Epithelial cell of esophagus (primary cell): ENCODE measurements around the gene CACHD1.

Source experiments
- DNase-seq: peaks from one replicate; pipeline ENCODE4 v3.0.0; 2010; ENCODE audit warnings: low read depth
- H3K4me3 ChIP-seq: 2 replicates; pipeline ENCODE4 v1.5.1; 2011; ENCODE audit warnings: mild to moderate bottlenecking, low read length, control low read depth
- CTCF ChIP-seq: IDR thresholded peaks from 2 replicates; pipeline ENCODE4 v1.5.1; 2011; ENCODE audit warnings: low read depth, mild to moderate bottlenecking, low read length, control low read depth, inconsistent platforms; ENCODE audit not compliant: insufficient read depth; ENCODE audit errors: missing control alignments

CACHD1 gene

GRCh38 chr1:64588876-64589275 lies 118.9 kb downstream of the CACHD1 start:
- DNase-seq: no peak
- H3K4me3 ChIP-seq: no peak overlapping the region

GRCh38 chr1:64590316-64590715 lies 120.4 kb downstream of the CACHD1 start:
- H3K4me3 ChIP-seq: no peak overlapping the region
- TF ChIP-seq CTCF: no peak
- no peak for DNase-seq

More at GRCh38 chr1:64588876-64589275, 118.9 kb downstream of the CACHD1 start:
- no peak for TF ChIP-seq CTCF

DNA sequence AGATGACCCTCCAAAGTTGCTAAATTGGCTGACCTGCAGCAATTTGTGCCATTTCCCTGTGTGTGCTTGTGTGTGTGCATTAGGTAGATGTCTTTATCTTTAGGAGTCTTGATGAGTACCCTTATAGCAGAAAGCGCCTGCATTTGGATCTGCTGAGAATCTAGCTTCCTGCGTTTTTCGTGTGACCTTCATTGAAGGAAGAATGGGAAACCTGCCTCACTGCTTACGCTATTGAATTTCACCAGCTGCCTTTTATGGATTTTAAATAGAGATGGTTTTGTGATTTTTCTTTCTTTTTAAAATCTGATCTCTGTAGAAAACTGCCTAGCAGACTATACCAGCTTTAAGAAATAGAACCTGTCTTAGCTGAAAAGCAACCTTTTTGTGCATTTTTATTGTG lies 124.5 kb downstream of the CACHD1 start:
- TF ChIP-seq CTCF: no peak
- DNase-seq: no peak
- H3K4me3 ChIP-seq: no peak overlapping the region

DNA sequence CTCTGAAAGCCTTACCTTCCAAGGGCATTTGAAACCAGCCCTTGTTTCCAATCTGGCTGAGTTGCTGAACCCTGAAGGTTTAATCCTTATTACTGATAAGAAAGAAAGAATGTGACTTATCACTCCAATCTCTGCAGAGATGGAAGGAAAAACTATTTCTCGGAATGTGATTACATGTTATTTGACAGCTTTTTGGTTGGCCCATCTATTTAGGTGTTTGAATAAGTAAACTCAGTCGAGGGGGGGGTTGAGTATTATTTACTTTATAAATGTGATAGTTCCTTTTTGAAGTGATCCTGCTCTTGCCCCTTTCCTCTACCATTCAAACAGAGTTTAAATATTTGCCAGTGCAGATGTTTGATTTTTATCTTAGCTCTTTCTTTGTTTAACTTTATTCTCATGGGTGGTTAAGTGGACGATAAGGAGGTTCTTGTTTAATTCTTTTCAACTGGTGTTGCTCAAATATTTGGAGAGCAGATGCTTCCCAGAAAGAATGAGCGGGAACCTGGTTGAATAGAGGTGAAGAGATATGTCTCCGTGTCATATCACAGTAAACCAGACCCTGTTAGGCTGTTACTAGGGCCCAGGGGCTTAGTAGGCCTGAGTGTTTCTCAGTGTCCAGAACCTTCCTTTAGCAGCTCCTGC lies 126.1 kb downstream of the CACHD1 start:
- TF ChIP-seq CTCF: no peak
- H3K4me3 ChIP-seq: no peak overlapping the region
- no peak for DNase-seq

DNA sequence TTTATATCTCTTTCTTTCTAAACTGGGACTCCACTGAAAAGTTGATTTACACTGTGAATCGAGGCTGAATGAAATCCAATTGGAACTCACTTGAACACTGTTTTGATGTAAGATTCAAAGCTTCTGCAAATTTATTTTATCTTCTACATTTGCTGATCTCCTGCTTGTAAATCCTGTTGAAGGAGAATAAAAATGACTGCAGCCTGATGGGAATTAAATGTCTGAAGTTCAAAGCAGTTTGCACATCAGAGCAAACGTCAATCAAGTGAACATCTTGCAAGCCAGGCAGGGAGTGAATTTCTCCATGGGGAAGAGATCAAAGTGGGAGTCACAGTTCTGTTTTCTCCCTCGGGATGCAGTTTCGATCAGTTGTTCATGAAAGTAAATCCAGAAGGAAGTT lies 127.2 kb downstream of the CACHD1 start:
- no peak for TF ChIP-seq CTCF
- H3K4me3 ChIP-seq: no peak overlapping the region
- DNase-seq: no peak

- no peak overlapping the region for H3K4me3 ChIP-seq
- no peak for TF ChIP-seq CTCF
- DNase-seq: peak; percentile 81
Observed at GRCh38 chr1:64598100-64598571, 128.2 kb downstream of the CACHD1 start.

DNA sequence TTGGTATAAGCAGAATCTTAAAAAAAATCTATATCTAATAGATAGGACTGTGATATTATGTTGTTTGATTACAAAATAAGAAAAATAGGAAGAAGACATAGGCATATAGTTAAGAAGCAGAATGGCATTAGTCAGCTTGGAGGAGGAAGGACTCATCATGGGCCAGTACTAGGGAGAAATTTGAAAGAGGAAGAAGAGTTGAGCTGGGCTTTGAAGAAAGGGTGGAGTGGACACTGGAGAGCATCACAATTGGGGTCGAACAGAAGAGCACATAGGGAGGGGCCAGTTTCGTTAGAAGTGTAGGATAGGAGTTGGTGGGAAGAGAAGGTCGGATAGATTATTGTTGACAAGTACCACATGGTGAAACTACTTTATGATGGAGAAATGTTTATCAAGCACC lies 129.3 kb downstream of the CACHD1 start:
- H3K4me3 ChIP-seq: no peak overlapping the region
- DNase-seq: no peak
- TF ChIP-seq CTCF: no peak
